KOPT-K1 (cell line): ENCODE results near the gene GPA33.

Source experiments
- H3K27ac ChIP-seq: fragments of 200-600 bp; sonication (generic); 2 replicates; pipeline ENCODE4 v1.5.1; 2016; ENCODE audit warnings: antibody characterized with exemption, mild to moderate bottlenecking, low read depth, low read length; ENCODE audit not compliant: poor library complexity, severe bottlenecking
- H3K36me3 ChIP-seq: fragments of 200-600 bp; sonication (generic); 2 replicates; pipeline ENCODE4 v1.5.1; 2017; ENCODE audit warnings: antibody characterized with exemption, mild to moderate bottlenecking, low read length, moderate library complexity; ENCODE audit not compliant: insufficient read depth
- H3K9me3 ChIP-seq: fragments of 200-600 bp; sonication (generic); 2 replicates; pipeline ENCODE4 v1.5.1; 2017; ENCODE audit warnings: antibody characterized with exemption, low read length, mild to moderate bottlenecking; ENCODE audit not compliant: insufficient read depth, poor library complexity, severe bottlenecking

Gene GPA33

GRCh38 chr1:167013108-167013929 lies 76.9 kb downstream of the GPA33 start:
- Histone ChIP-seq H3K9me3 (no peaks in the 10 kb centered on the region), H3K27ac (no peak overlapping the region), H3K36me3 (no peaks in the 10 kb centered on the region)

- H3K27ac ChIP-seq: no peak overlapping the region
- no peaks in the 10 kb centered on the region for H3K36me3 ChIP-seq
- no peaks in the 10 kb centered on the region for H3K9me3 ChIP-seq
Observed at GRCh38 chr1:167012570-167012969, 77.6 kb downstream of the GPA33 start.

GRCh38 chr1:167011560-167012191 lies 78.5 kb downstream of the GPA33 start:
- H3K9me3 ChIP-seq: no peaks in the 10 kb centered on the region
- H3K27ac ChIP-seq: no peak overlapping the region
- no peaks in the 10 kb centered on the region for H3K36me3 ChIP-seq

GRCh38 chr1:167003711-167004110 lies 86.5 kb downstream of the GPA33 start:
- Histone ChIP-seq H3K27ac (no peak overlapping the region), H3K9me3 (peaks cover 15% of the 10 kb centered on the region), H3K36me3 (no peaks in the 10 kb centered on the region)
